Measurements from ENCODE around the gene DNAJB7. TPM values are rescaled to one million over a fixed set of nuclear protein-coding genes. Genes with fewer than 3 reads are reported as not detected.

The DNAJB7 gene
- total and polyA plus RNA-seq, 10 of the 15 experiments (the other 5 are each of a cell fraction or from before 2014, with no cell fraction given): 0.03 to 0.70 (median 0.29) TPM; not detected in 6

DNA sequence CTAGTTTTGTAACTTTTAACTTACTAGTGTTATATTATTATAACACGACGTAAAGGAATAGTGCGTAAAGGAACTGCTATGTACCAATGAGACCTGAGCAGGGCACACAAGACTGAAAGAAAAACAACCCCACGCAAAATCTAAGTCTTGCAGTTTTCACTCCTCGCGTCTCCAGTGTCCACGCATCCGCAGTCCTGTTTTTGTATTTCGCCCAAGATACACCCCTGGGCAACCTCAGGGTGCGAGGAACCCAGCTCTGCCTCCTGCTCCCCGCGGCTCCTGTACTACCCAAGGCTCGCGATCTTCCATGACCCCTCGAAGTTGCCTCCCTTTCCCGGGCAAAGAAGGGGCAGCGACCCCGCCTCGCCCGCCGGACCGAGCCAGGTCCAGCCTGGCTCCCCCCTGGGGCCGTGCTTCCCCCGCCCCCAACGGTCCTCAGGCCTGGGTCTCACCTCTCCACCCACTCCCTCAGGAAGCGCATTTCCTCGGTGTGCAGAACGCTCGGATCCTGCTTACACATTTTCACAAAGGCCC lies 5.9 kb downstream of the DNAJB7 start (continued):
- TF ChIP-seq, protein P1, sequence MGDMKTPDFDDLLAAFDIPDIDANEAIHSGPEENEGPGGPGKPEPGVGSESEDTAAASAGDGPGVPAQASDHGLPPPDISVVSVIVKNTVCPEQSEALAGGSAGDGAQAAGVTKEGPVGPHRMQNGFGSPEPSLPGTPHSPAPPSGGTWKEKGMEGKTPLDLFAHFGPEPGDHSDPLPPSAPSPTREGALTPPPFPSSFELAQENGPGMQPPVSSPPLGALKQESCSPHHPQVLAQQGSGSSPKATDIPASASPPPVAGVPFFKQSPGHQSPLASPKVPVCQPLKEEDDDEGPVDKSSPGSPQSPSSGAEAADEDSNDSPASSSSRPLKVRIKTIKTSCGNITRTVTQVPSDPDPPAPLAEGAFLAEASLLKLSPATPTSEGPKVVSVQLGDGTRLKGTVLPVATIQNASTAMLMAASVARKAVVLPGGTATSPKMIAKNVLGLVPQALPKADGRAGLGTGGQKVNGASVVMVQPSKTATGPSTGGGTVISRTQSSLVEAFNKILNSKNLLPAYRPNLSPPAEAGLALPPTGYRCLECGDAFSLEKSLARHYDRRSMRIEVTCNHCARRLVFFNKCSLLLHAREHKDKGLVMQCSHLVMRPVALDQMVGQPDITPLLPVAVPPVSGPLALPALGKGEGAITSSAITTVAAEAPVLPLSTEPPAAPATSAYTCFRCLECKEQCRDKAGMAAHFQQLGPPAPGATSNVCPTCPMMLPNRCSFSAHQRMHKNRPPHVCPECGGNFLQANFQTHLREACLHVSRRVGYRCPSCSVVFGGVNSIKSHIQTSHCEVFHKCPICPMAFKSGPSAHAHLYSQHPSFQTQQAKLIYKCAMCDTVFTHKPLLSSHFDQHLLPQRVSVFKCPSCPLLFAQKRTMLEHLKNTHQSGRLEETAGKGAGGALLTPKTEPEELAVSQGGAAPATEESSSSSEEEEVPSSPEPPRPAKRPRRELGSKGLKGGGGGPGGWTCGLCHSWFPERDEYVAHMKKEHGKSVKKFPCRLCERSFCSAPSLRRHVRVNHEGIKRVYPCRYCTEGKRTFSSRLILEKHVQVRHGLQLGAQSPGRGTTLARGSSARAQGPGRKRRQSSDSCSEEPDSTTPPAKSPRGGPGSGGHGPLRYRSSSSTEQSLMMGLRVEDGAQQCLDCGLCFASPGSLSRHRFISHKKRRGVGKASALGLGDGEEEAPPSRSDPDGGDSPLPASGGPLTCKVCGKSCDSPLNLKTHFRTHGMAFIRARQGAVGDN (IDR thresholded peaks at IDR 0.05): no peak
- TF ChIP-seq, protein P2, sequence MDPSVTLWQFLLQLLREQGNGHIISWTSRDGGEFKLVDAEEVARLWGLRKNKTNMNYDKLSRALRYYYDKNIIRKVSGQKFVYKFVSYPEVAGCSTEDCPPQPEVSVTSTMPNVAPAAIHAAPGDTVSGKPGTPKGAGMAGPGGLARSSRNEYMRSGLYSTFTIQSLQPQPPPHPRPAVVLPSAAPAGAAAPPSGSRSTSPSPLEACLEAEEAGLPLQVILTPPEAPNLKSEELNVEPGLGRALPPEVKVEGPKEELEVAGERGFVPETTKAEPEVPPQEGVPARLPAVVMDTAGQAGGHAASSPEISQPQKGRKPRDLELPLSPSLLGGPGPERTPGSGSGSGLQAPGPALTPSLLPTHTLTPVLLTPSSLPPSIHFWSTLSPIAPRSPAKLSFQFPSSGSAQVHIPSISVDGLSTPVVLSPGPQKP (IDR thresholded peaks at IDR 0.05; ENCODE audit: low read depth, low read length): no peak
- TF ChIP-seq IRF4 (IDR thresholded peaks at IDR 0.05; ENCODE audit: low read depth, low read length) (no peak), MTA2 (IDR thresholded peaks at IDR 0.05; ENCODE audit: low read depth) (no peak), NFYB (IDR thresholded peaks at IDR 0.05; ENCODE audit: insufficient read depth, low read depth, low read length) (no peak), HDAC2 (IDR thresholded peaks at IDR 0.05) (no peak), SREBF1 (IDR thresholded peaks at IDR 0.05; ENCODE audit: low read length) (no peak), ZSCAN29 (IDR thresholded peaks at IDR 0.05) (no peak), SUPT20H (IDR thresholded peaks at IDR 0.05; ENCODE audit: borderline replicate concordance, control insufficient read depth, low read depth, low read length) (no peak), LARP7 (IDR thresholded peaks at IDR 0.05) (peak; percentile 76), POU2F2 (IDR thresholded peaks at IDR 0.05; ENCODE audit: borderline replicate concordance, low read depth, low read length) (no peak), JUNB (IDR thresholded peaks at IDR 0.05) (no peak), ETV6 (conservative IDR thresholded peaks at IDR 0.05 in 1 of 2, IDR thresholded peaks at IDR 0.05 in 1 of 2; ENCODE audit: borderline replicate concordance in 1 of 2, low read depth in 1 of 2) (no peak), ASH2L (IDR thresholded peaks at IDR 0.05; ENCODE audit: borderline replicate concordance, low read depth) (no peak; the same call in 1 of the 2 replicates), IKZF1 (conservative IDR thresholded peaks at IDR 0.05) (no peak; the same call in 1 of the 2 replicates), TARDBP (IDR thresholded peaks at IDR 0.05; ENCODE audit: borderline replicate concordance) (no peak), TCF3 (IDR thresholded peaks at IDR 0.05; ENCODE audit: borderline replicate concordance, insufficient read depth, low read depth, low read length) (no peak), NFYA (IDR thresholded peaks at IDR 0.05; ENCODE audit: borderline replicate concordance, low read depth, low read length) (no peak), MEF2B (IDR thresholded peaks at IDR 0.05; ENCODE audit: partially characterized antibody, poor library complexity, severe bottlenecking) (no peak), STAT3 (IDR thresholded peaks at IDR 0.05; ENCODE audit: low read depth, low read length) (no peak), KLF5 (IDR thresholded peaks at IDR 0.05; ENCODE audit: partially characterized antibody) (no peak)
- TF ChIP-seq, protein P3, sequence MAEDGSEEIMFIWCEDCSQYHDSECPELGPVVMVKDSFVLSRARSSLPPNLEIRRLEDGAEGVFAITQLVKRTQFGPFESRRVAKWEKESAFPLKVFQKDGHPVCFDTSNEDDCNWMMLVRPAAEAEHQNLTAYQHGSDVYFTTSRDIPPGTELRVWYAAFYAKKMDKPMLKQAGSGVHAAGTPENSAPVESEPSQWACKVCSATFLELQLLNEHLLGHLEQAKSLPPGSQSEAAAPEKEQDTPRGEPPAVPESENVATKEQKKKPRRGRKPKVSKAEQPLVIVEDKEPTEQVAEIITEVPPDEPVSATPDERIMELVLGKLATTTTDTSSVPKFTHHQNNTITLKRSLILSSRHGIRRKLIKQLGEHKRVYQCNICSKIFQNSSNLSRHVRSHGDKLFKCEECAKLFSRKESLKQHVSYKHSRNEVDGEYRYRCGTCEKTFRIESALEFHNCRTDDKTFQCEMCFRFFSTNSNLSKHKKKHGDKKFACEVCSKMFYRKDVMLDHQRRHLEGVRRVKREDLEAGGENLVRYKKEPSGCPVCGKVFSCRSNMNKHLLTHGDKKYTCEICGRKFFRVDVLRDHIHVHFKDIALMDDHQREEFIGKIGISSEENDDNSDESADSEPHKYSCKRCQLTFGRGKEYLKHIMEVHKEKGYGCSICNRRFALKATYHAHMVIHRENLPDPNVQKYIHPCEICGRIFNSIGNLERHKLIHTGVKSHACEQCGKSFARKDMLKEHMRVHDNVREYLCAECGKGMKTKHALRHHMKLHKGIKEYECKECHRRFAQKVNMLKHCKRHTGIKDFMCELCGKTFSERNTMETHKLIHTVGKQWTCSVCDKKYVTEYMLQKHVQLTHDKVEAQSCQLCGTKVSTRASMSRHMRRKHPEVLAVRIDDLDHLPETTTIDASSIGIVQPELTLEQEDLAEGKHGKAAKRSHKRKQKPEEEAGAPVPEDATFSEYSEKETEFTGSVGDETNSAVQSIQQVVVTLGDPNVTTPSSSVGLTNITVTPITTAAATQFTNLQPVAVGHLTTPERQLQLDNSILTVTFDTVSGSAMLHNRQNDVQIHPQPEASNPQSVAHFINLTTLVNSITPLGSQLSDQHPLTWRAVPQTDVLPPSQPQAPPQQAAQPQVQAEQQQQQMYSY (CRISPR knock-in tag; IDR thresholded peaks at IDR 0.05): no peak
- TF ChIP-seq, protein P4, sequence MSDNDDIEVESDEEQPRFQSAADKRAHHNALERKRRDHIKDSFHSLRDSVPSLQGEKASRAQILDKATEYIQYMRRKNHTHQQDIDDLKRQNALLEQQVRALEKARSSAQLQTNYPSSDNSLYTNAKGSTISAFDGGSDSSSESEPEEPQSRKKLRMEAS (IDR thresholded peaks at IDR 0.05; ENCODE audit: low read depth, low read length): peak; percentile 26; the same call in 1 of the 2 replicates
